Measurements from ENCODE around the gene HS6ST1.
"Not testable (repeated sequence)": the region's sequence is repeated elsewhere in the genome, so short reads cannot be mapped to it uniquely, and the experiment has no call there.

The HS6ST1 gene

GRCh38 chr2:128269990-128270671, 48.5 kb downstream of the HS6ST1 start:
- DNase-seq (ENCODE audit: low read depth in 3 of 3): no peak

DNA sequence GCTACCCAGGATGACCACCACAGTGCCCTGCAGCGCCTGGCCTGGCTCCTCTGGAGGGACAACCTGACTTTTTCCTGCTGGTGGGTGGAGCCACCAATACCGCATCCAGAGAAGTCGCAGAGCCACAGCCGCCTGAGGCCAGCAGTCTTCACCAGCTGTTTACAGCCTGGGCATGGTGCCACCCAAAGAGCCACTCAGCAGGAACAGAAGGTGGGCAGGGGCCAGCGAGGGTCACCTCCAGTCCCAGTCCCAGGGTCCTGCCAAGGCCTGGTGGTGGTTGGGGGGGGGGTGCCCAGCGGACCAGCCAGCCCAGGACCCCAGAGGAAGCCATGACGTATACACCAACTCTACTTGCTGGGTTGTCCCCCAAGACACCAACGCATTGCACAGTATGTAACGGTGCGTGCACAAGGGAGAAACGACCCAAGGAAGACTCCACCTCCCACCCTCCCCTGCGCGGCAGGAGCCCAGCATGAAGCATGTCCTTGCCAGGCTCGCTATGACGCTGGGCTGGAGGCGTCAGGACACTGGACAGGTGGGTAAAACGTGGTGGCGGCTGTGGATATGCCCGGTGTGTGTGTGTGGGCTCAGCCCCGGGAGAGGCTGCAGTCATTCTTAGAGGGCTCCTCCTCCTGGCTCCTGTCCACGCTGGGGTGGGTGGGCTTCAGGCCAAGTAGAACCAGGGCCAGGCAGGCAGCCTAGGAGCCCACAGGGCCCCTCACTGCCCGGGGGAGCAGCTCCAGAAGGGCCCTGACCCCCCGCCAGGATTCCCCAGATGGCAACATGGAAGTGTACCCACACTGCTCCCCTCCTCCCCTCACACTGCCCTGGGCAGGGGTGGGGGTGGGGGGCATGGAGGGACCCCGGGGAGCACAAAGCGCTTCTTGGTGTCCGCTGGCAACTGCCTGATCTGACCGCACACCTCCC, 49.3 kb downstream of the HS6ST1 start:
- no peak for DNase-seq (ENCODE audit: low read depth in 3 of 3)

DNA sequence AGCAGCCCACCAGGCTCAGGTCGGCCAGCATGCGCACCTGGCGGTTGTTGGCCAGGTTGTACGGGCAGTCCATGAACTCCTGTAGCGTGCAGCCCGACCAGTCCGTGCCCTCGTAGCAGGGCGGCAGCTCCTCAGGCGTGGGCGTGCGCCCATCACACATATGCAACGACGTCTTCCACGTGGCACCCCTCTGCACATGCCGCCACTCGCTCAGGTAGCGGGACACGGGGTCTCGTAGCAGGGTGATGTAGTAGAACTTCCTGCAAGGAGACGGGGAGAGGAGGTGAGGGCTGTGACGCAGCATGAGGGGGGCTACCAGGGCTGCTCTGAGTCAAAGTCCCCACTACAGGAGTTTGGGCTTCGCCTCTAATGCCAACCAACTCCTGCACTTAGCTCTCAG, 50.1 kb downstream of the HS6ST1 start:
- not testable (repeated sequence) for DNase-seq (ENCODE audit: low read depth in 3 of 3)

- DNase-seq (ENCODE audit: low read depth in 3 of 3): not testable (repeated sequence)
Measured at GRCh38 chr2:128268145-128268544, 50.5 kb downstream of the HS6ST1 start.

DNA sequence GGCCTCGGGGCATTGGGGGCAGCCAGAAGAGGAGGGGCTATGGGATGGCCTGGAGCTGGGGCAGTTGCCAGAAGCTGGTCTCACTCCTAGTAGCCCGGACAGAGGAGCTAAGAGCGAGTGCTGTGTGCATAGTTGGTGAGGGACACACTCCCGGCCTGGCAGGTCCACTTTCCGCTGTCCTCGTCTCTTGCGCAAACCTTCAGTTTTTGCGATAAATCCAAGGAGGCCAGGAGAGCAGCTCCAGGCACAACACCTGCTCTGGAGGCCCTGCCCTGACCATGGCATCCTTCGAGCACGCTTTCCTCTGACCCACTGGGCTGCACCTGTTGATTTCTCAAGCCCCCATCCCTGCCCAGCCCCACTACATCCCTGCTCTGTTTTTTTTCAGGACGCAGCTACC, 51.0 kb downstream of the HS6ST1 start:
- not testable (repeated sequence) for DNase-seq (ENCODE audit: low read depth in 3 of 3)

DNA sequence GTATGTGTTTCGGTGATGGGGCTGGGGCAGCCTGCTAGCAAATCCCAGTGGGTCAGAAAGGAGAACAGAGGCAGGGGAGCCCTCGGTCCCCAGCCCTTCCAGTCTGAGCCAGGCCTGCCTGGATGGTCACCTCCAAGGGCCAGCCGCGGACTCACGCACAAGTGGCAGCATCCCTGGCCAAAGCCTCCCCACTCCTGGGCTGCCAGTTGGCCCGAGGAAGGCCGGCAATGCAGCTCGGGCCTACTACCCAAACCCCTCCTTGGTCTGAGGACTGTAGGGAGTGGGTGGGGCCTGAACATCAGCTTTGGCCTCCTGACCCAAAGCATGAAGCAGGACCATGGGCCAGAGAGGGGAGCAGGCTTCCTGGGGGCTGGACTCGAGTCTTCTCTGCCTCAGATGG, 51.5 kb downstream of the HS6ST1 start:
- not testable (repeated sequence) for DNase-seq (ENCODE audit: low read depth in 3 of 3)

GRCh38 chr2:128266463-128266862, 52.2 kb downstream of the HS6ST1 start:
- DNase-seq (ENCODE audit: low read depth in 3 of 3): not testable (repeated sequence)

DNA sequence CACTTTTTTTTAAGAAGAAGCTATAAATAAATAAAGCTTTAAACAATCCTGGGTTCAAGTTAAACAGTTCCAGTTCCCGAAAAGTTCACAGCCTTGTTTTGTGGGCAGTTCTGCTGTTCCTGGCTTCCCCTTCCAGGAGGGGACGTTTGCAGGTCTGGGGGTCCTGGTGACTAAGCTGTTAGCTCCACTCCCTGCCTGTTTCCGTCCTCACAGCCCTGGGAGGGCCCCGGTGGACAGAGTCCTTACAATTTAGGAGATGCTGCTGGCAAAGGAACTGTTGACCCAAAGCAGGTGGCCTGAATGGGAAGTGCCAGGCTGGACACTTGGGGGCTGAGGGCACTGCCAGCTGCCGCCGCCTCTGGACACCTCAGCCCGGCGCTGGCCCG, 53.1 kb downstream of the HS6ST1 start:
- DNase-seq (ENCODE audit: low read depth in 3 of 3): not testable (repeated sequence)

- no peak for DNase-seq (ENCODE audit: low read depth in 3 of 3)
Measured at GRCh38 chr2:128264881-128265607, 53.6 kb downstream of the HS6ST1 start.

- no peak for DNase-seq (ENCODE audit: low read depth in 3 of 3)
Measured at GRCh38 chr2:128263902-128264331, 54.8 kb downstream of the HS6ST1 start.

- no peak for DNase-seq (ENCODE audit: low read depth in 3 of 3)
Measured at GRCh38 chr2:128262315-128263253, 56.1 kb downstream of the HS6ST1 start.

GRCh38 chr2:128261245-128262128, 57.2 kb downstream of the HS6ST1 start:
- DNase-seq (ENCODE audit: low read depth in 3 of 3): no peak

- no peak for DNase-seq (ENCODE audit: low read depth in 3 of 3)
Measured at GRCh38 chr2:128260239-128261138, 58.2 kb downstream of the HS6ST1 start.

GRCh38 chr2:128259585-128259984, 59.1 kb downstream of the HS6ST1 start:
- DNase-seq (ENCODE audit: low read depth in 3 of 3): no peak

- DNase-seq (ENCODE audit: low read depth in 3 of 3): no peak
Measured at GRCh38 chr2:128258218-128258617, 60.5 kb downstream of the HS6ST1 start.

DNA sequence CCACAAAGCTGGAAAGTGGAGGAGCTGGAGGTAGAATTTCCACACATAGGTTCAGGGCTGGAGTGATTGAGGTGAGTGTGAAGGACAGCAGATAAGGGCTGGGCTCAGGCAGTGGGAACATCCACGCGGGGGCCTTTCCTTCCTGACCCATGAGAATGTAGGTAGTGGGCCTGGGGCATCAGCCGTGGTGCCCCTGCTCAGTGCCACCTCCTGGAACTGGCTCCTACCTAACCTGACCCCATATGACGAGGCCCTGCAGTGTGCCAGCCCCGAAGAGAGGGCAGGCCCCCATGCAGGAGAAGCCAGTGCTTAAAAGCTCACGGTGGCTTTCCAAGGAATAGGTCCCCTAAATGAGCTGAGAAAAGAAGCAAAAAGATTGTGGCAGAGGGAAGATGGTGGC, 66.2 kb downstream of the HS6ST1 start:
- no peak for DNase-seq (ENCODE audit: low read depth in 3 of 3)

DNA sequence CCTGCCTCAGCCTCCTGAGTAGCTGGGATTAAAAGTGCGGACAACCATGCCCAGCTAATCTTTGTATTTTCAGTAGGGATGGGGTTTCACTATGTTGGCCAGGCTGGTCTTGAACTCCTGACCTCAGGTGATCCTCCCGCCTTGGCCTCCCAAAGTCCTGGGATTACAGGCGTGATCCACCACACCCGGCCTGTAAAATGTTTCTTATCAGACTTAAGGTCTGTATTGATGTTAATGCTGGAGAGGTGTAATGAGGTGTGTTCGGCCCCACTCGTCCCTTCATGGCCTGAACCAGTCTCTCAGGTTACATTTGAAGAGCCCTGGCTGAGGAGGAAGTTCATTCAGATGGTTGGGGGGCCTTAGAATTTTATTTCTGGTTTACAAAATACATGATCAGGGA, 66.6 kb downstream of the HS6ST1 start:
- not testable (repeated sequence) for DNase-seq (ENCODE audit: low read depth in 3 of 3)

DNA sequence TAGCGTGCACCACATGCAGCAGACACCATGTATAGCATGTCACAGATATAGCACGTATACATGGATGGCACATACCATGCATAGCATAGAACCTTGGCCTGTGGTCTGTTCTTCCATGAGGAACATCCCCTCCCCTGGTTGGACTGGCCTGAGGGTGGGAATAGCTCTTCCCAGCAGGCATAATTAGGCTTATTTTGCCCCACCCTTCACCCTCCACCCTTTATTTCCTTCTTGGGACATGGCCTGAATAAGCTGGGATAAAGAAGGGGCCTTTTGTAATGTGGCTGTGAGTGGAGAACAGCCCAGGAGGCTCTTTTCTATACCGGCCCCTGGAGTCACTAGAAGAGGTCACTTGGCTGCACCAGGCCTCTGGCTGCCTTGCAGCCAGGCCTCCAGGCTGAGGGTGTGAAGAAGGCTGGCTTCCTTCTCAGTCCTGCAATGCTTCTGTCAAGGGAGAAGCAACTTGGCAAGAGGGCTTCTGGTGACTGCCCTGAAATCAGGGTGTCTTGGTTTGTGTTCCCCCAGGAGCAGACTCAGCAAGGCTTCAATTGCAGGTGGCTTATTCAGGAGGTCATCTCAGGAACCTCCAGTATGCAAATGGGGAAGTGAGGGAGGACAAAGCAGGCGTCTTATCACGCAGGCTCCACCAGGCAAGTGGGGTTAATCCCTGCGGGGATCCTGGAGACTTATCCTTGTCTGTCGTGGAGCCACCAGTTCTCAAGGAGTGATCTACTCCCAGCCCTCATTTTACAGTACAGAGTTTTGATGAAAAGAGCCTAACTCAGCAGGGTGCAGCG, 68.2 kb downstream of the HS6ST1 start:
- DNase-seq (ENCODE audit: low read depth in 3 of 3): no peak
